Neural progenitor cell (in vitro differentiated cells): ENCODE measurements around the gene DOCK4. TPM values are rescaled to one million over a fixed set of nuclear protein-coding genes. Genes with fewer than 3 reads are reported as not detected.

ENCODE experiments used
- DNase-seq: peaks from one replicate; pipeline ENCODE4 v3.0.0-alpha.2; 2016; ENCODE audit warnings: low spot score
- H2AFZ ChIP-seq: fragments of 200-600 bp; sonication (generic); replicated peaks from 2 replicates; pipeline ENCODE4 v1.6.1; 2016; ENCODE audit warnings: antibody characterized with exemption
- H3F3A ChIP-seq: fragments of 200-600 bp; sonication (generic); 2 replicates; pipeline ENCODE4 v1.6.1; 2016; ENCODE audit warnings: antibody characterized with exemption, low read depth
- H3K27ac ChIP-seq: fragments of 200-600 bp; sonication (generic); 2 replicates; pipeline ENCODE4 v1.5.1; 2016; ENCODE audit warnings: mild to moderate bottlenecking
- H3K27me3 ChIP-seq: fragments of 200-600 bp; sonication (generic); 2 replicates; pipeline ENCODE4 v1.6.1; 2016; ENCODE audit warnings: mild to moderate bottlenecking, moderate library complexity
- H3K36me3 ChIP-seq: fragments of 200-600 bp; sonication (generic); 2 replicates; pipeline ENCODE4 v1.5.1; 2016
- H3K4me1 ChIP-seq: fragments of 200-600 bp; sonication (generic); 2 replicates; pipeline ENCODE4 v1.6.1; 2016; ENCODE audit warnings: mixed run types
- H3K4me2 ChIP-seq: fragments of 200-600 bp; sonication (generic); 2 replicates; pipeline ENCODE4 v1.6.1; 2016
- H3K4me3 ChIP-seq: fragments of 200-600 bp; sonication (generic); 2 replicates; pipeline ENCODE4 v1.5.1; 2016
- H3K79me2 ChIP-seq: fragments of 200-600 bp; sonication (generic); 2 replicates; pipeline ENCODE4 v1.6.1; 2016; ENCODE audit warnings: low read depth
- H3K9ac ChIP-seq: fragments of 200-600 bp; sonication (generic); 2 replicates; pipeline ENCODE4 v1.6.1; 2016
- H3K9me3 ChIP-seq: fragments of 200-600 bp; sonication (generic); 2 replicates; pipeline ENCODE4 v1.5.1; 2016; ENCODE audit warnings: low read depth
- H4K20me1 ChIP-seq: fragments of 200-600 bp; sonication (generic); 2 replicates; pipeline ENCODE4 v1.6.1; 2016; ENCODE audit warnings: low read depth
- H3K27ac Mint-ChIP-seq: 3 replicates; pipeline ENCODE4 v1.8.0; 2021; ENCODE audit warnings: mixed read lengths
- H3K27me3 Mint-ChIP-seq: 2 replicates; pipeline ENCODE4 v1.8.0; 2022; ENCODE audit warnings: low read depth, mild to moderate bottlenecking, inconsistent platforms, moderate library complexity, mixed read lengths; ENCODE audit not compliant: insufficient read depth
- H3K36me3 Mint-ChIP-seq: 3 replicates; pipeline ENCODE4 v1.8.0; 2021; ENCODE audit warnings: mixed read lengths
- H3K4me1 Mint-ChIP-seq: 3 replicates; pipeline ENCODE4 v1.8.0; 2021; ENCODE audit warnings: mixed read lengths
- H3K4me3 Mint-ChIP-seq: 3 replicates; pipeline ENCODE4 v1.8.0; 2021; ENCODE audit warnings: mild to moderate bottlenecking, moderate library complexity, mixed read lengths
- H3K9me3 Mint-ChIP-seq: 3 replicates; pipeline ENCODE4 v1.8.0; 2020; ENCODE audit warnings: mixed read lengths
- CTCF ChIP-seq: fragments of 200-600 bp; sonication (generic); IDR thresholded peaks from 2 replicates; pipeline ENCODE4 v1.5.1; 2017; ENCODE audit warnings: antibody characterized with exemption, mild to moderate bottlenecking
- EZH2 ChIP-seq: fragments of 200-600 bp; sonication (generic); IDR thresholded peaks from 2 replicates; pipeline ENCODE4 v1.6.1; 2017; ENCODE audit warnings: antibody characterized with exemption, mild to moderate bottlenecking, moderate library complexity
- EZH2phosphoT487 ChIP-seq: fragments of 200-600 bp; sonication (generic); IDR thresholded peaks from 2 replicates; pipeline ENCODE4 v1.6.1; 2017; ENCODE audit warnings: antibody characterized with exemption
- total RNA-seq: library from RNA; depleted of rRNA; stranded (reverse); fragments of >200 nt; gene quantifications from 2 replicates; pipeline ENCODE4 v1.2.3, GENCODE V29; 2015; ENCODE audit warnings: low replicate concordance

The DOCK4 gene
- total RNA-seq, 1 donor from 2014 or later, result 11.4 TPM

GRCh38 chr7:112079122-112079521, 127.1 kb downstream of the DOCK4 start:
- H3K36me3 ChIP-seq, result no peaks in the 10 kb centered on the region
- H3K9me3 Mint-ChIP-seq, result peaks cover 8% of the 10 kb centered on the region
- H4K20me1 ChIP-seq, result no peaks in the 10 kb centered on the region
- TF ChIP-seq EZH2phosphoT487, result no peak
- TF ChIP-seq CTCF, result no peak
- no peak for TF ChIP-seq EZH2
- H3K4me1 Mint-ChIP-seq, result peaks cover 3% of the 10 kb centered on the region
- no peaks in the 10 kb centered on the region for H3F3A ChIP-seq
- H3K79me2 ChIP-seq, result no peaks in the 10 kb centered on the region
- H3K36me3 Mint-ChIP-seq, result no peaks in the 10 kb centered on the region
- H3K4me1 ChIP-seq, result no peaks in the 10 kb centered on the region
- no peak overlapping the region for H3K4me3 ChIP-seq
- H3K9ac ChIP-seq, result no peak overlapping the region
- no peaks in the 10 kb centered on the region for H3K27me3 Mint-ChIP-seq
- no peak for DNase-seq
- H3K4me3 Mint-ChIP-seq, result no peak overlapping the region
- no peaks in the 10 kb centered on the region for H3K9me3 ChIP-seq
- H2AFZ ChIP-seq, result no peak overlapping the region
- H3K27me3 ChIP-seq, result no peaks in the 10 kb centered on the region
- no peak overlapping the region for H3K27ac ChIP-seq
- H3K27ac Mint-ChIP-seq, result no peak overlapping the region
- H3K4me2 ChIP-seq, result no peak overlapping the region

DNA sequence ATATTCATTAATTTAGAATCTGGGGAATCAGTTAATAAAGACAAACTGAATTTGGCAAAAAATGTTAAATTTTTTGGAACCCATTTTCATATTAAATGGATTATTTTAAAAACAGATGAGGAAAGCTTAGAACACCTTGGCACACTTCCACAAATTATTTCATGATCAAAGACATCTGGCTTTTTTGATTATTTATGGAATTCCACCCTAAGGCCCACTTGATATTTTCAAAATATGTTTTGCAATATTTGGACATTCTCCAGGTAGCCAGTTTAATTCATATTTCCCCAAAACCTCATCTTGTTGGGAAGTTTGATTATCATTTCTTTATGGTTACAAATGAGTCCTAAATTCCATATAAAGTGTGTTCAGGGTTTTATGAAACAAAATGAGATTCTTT, 129.9 kb downstream of the DOCK4 start:
- H3K9me3 Mint-ChIP-seq, result peaks cover 11% of the 10 kb centered on the region

GRCh38 chr7:112074464-112074863, 131.7 kb downstream of the DOCK4 start:
- H3K36me3 ChIP-seq, result no peaks in the 10 kb centered on the region
- no peaks in the 10 kb centered on the region for H4K20me1 ChIP-seq
- H3K27ac ChIP-seq, result no peak overlapping the region
- Mint-ChIP-seq H3K27me3 (no peaks in the 10 kb centered on the region), H3K36me3 (no peaks in the 10 kb centered on the region), H3K4me3 (no peak overlapping the region), H3K4me1 (no peaks in the 10 kb centered on the region), H3K9me3 (peaks cover 11% of the 10 kb centered on the region), H3K27ac (no peak overlapping the region)
- no peaks in the 10 kb centered on the region for H3F3A ChIP-seq
- H2AFZ ChIP-seq, result no peak overlapping the region
- no peak for DNase-seq
- no peaks in the 10 kb centered on the region for H3K4me1 ChIP-seq
- no peak overlapping the region for H3K9ac ChIP-seq
- no peak overlapping the region for H3K4me3 ChIP-seq
- no peak overlapping the region for H3K4me2 ChIP-seq
- H3K27me3 ChIP-seq, result no peaks in the 10 kb centered on the region
- H3K9me3 ChIP-seq, result no peaks in the 10 kb centered on the region
- no peaks in the 10 kb centered on the region for H3K79me2 ChIP-seq
- TF ChIP-seq EZH2phosphoT487 (no peak), CTCF (no peak), EZH2 (no peak)

More for the DNA sequence above, 129.9 kb downstream of the DOCK4 start:
- no peak overlapping the region for H3K4me3 Mint-ChIP-seq
- no peak for DNase-seq
- H3K27ac ChIP-seq, result no peak overlapping the region
- H3K36me3 ChIP-seq, result no peaks in the 10 kb centered on the region
- H3K79me2 ChIP-seq, result no peaks in the 10 kb centered on the region
- H3K4me3 ChIP-seq, result no peak overlapping the region
- no peaks in the 10 kb centered on the region for H3K4me1 ChIP-seq
- no peaks in the 10 kb centered on the region for H3K4me1 Mint-ChIP-seq
- no peak overlapping the region for H3K9ac ChIP-seq
- H3K27me3 ChIP-seq, result no peaks in the 10 kb centered on the region
- H3K36me3 Mint-ChIP-seq, result no peaks in the 10 kb centered on the region
- H3K9me3 ChIP-seq, result no peaks in the 10 kb centered on the region
- no peak overlapping the region for H3K4me2 ChIP-seq
- H3F3A ChIP-seq, result no peaks in the 10 kb centered on the region
- H2AFZ ChIP-seq, result no peak overlapping the region
- TF ChIP-seq CTCF (no peak), EZH2phosphoT487 (no peak), EZH2 (no peak)
- H3K27me3 Mint-ChIP-seq, result no peaks in the 10 kb centered on the region
- no peaks in the 10 kb centered on the region for H4K20me1 ChIP-seq
- no peak overlapping the region for H3K27ac Mint-ChIP-seq
